Measurements from ENCODE around the gene DHRS3.

- no peak for TF ChIP-seq CTCF (IDR thresholded peaks at IDR 0.05)
- no peak for TF ChIP-seq POLR2A (IDR thresholded peaks at IDR 0.05)
- TF ChIP-seq EP300 (IDR thresholded peaks at IDR 0.05) = no peak
Measured at GRCh38 chr1:12629985-12630760, 12.2 kb upstream of the DHRS3 start.
